K562 (cell line): ENCODE measurements around the gene ARHGAP9. TPM values are rescaled to one million over a fixed set of nuclear protein-coding genes. Genes with fewer than 3 reads are reported as not detected.

Source experiments
- BHLHE40 ChIP-seq: IDR thresholded peaks from 2 replicates; pipeline ENCODE4 v1.6.1; 2011; ENCODE audit warnings: low read length, improper control_type of control experiment
- CBX2 ChIP-seq: fragments of 200-600 bp; sonication (generic); IDR thresholded peaks from one replicate; pipeline ENCODE4 v1.6.1; 2012; ENCODE audit warnings: mild to moderate bottlenecking, low read length, inconsistent platforms; ENCODE audit not compliant: insufficient read depth, poor library complexity, severe bottlenecking
- E2F3 ChIP-seq: fragments of 250-450 bp; sonication (Bioruptor Pico); IDR thresholded peaks from 2 replicates; pipeline ENCODE4 v1.4.0; 2020; ENCODE audit warnings: mild to moderate bottlenecking
- FOXA1 ChIP-seq: fragments of 450-650 bp; IDR thresholded peaks from 2 replicates; pipeline ENCODE4 v1.6.1; 2016; ENCODE audit warnings: mild to moderate bottlenecking, borderline replicate concordance
- PHF20 ChIP-seq: fragments of 450-650 bp; IDR thresholded peaks from 2 replicates; pipeline ENCODE4 v1.6.1; 2018; ENCODE audit not compliant: partially characterized antibody
- POLR2B ChIP-seq: fragments of 450-650 bp; IDR thresholded peaks from 2 replicates; pipeline ENCODE4 v1.6.1; 2018; ENCODE audit warnings: low read depth; ENCODE audit not compliant: partially characterized antibody
- POLR2G ChIP-seq: fragments of 200-400 bp; formaldehyde crosslinking; IDR thresholded peaks from 2 replicates; pipeline ENCODE4 v1.6.1; 2017; ENCODE audit warnings: low read depth, mild to moderate bottlenecking, antibody characterized with exemption, low read length, moderate library complexity
- RFX5 ChIP-seq: IDR thresholded peaks from 2 replicates; pipeline ENCODE4 v1.6.1; 2011; ENCODE audit warnings: low read depth, mild to moderate bottlenecking, improper control_type of control experiment, low read length
- STAT5A ChIP-seq: IDR thresholded peaks from 2 replicates; pipeline ENCODE4 v1.6.1; 2012; ENCODE audit warnings: low read length, inconsistent platforms, borderline replicate concordance
- U2AF1 ChIP-seq: fragments of 200-400 bp; formaldehyde crosslinking; optimal IDR thresholded peaks from 2 replicates; pipeline ENCODE3; 2017; ENCODE audit warnings: mild to moderate bottlenecking, low read depth, low read length, moderate library complexity
- ZFP1 ChIP-seq: fragments of 450-650 bp; formaldehyde crosslinking; IDR thresholded peaks from 2 replicates; pipeline ENCODE4 v1.4.0; 2020; ENCODE audit warnings: mild to moderate bottlenecking, mixed read lengths
- ZNF184 ChIP-seq: sonication (generic); formaldehyde crosslinking; IDR thresholded peaks from 2 replicates; pipeline ENCODE4 v1.5.0; 2020; ENCODE audit warnings: missing genetic modification reagents
- ZNF354B ChIP-seq: fragments of 250-450 bp; sonication (Bioruptor Pico); IDR thresholded peaks from 2 replicates; pipeline ENCODE4 v1.4.0; 2020
- ZNF436 ChIP-seq: fragments of 250-450, 450-650 bp; sonication (Bioruptor Pico); formaldehyde crosslinking; IDR thresholded peaks from 2 replicates; pipeline ENCODE4 v1.7.0; 2020; ENCODE audit warnings: mild to moderate bottlenecking
- polyA plus RNA-seq, 8 experiments: library from polyadenylated mRNA; depleted of rRNA in 4 of 8; stranded (reverse) in 5 of 8; unstranded in 3 of 8; fragments of >200 nt; fragmentation: Nextera tagmentation in 2 of 8; fragmentation: Illumina TruSeq in 1 of 8; extraction: Ambion mirVana in 2 of 8; extraction: Trizol in 1 of 8; gene quantifications; 2 replicates each; pipeline versions ENCODE4 v1.2.1 to v1.2.3, GENCODE V29; 2011 to 2014; ENCODE audit warnings: inconsistent platforms in 1 of 8, missing spikeins in 1 of 8
- total RNA-seq, 7 experiments: library from RNA; depleted of rRNA in 6 of 7; stranded (reverse); fragments of >200 nt in 6 of 7; fragmentation: Illumina TruSeq in 2 of 7; extraction: Trizol in 2 of 7; gene quantifications; 2 replicates each; pipeline versions ENCODE4 v1.2.1 to v1.2.3, GENCODE V29; 2011 to 2021; ENCODE audit warnings: low replicate concordance in 1 of 7
- TF ChIP-seq, protein P1 (sequence below): sonication (generic); formaldehyde crosslinking; IDR thresholded peaks from 2 replicates; pipeline ENCODE4 v1.8.0; 2022; ENCODE audit warnings: mild to moderate bottlenecking, missing genetic modification reagents
- TF ChIP-seq, protein P2 (sequence below): fragments of 250-450 bp; sonication (Bioruptor Pico); IDR thresholded peaks from 2 replicates; pipeline ENCODE4 v1.8.0; 2022; ENCODE audit warnings: inconsistent platforms, mild to moderate bottlenecking, moderate library complexity, borderline replicate concordance
- TF ChIP-seq, protein P3 (sequence below), 2 experiments: fragments of 450-650 bp in 1 of 2; sonication (generic) in 1 of 2; formaldehyde crosslinking; conservative IDR thresholded peaks; 2 replicates each; pipeline versions ENCODE4 v1.4.0 to v1.8.1; 2020 to 2022; ENCODE audit warnings: mild to moderate bottlenecking in 1 of 2, missing genetic modification reagents in 1 of 2
- TF ChIP-seq, protein P4 (sequence below): sonication (generic); formaldehyde crosslinking; IDR thresholded peaks from 2 replicates; pipeline ENCODE4 v1.8.0; 2022; ENCODE audit warnings: mild to moderate bottlenecking, missing genetic modification reagents

ARHGAP9 gene
- total and polyA plus RNA-seq, 9 of the 15 experiments (the other 6 are each of a cell fraction or from before 2014, with no cell fraction given) = 1.5 to 10.2 (median 5.1) TPM

DNA sequence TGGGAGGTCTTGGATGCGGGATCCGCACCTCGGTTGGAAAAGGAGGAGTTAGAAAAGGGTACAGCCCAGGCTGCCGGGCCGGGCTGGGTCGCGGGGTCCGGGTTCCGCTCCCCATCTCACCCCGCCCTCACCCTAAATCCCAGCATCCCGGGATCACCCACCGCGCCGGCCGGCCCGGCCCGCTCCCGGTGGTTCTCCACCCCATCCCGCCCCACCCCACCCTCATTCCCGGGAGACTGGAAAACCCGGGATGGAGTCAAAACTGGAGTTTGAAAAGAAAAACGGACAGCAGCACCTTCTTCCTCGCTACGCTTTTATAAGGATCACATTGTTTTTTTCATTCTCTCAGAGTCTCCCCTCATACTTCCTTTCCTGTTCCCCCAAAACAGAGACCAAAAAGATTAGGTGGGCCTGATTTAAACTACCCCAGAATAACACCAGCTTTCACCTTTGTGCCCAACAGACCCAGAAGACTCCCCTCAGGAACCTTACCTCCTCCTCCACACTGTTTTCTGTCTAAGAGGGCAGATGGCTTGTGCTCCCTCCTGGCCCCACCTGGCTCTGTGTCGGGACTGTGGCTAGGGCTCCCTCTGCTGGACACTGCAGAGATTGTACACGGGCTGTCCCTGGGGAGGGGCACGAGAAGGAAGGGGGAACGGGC lies 17.3 kb downstream of the ARHGAP9 start (continued):
- TF ChIP-seq POLR2B (no peak), ZFP1 (CRISPR knock-in tag) (no peak), POLR2G (peak; percentile 58), ZNF184 (no peak), STAT5A (peak; percentile 10; the same call in 1 of the 2 replicates), PHF20 (no peak), FOXA1 (no peak), BHLHE40 (peak; percentile 80), E2F3 (CRISPR knock-in tag) (no peak), ZNF436 (CRISPR knock-in tag) (no peak), ZNF354B (CRISPR knock-in tag) (no peak), U2AF1 (no peak), CBX2 (no peak), RFX5 (no peak)
- TF ChIP-seq, protein P1, sequence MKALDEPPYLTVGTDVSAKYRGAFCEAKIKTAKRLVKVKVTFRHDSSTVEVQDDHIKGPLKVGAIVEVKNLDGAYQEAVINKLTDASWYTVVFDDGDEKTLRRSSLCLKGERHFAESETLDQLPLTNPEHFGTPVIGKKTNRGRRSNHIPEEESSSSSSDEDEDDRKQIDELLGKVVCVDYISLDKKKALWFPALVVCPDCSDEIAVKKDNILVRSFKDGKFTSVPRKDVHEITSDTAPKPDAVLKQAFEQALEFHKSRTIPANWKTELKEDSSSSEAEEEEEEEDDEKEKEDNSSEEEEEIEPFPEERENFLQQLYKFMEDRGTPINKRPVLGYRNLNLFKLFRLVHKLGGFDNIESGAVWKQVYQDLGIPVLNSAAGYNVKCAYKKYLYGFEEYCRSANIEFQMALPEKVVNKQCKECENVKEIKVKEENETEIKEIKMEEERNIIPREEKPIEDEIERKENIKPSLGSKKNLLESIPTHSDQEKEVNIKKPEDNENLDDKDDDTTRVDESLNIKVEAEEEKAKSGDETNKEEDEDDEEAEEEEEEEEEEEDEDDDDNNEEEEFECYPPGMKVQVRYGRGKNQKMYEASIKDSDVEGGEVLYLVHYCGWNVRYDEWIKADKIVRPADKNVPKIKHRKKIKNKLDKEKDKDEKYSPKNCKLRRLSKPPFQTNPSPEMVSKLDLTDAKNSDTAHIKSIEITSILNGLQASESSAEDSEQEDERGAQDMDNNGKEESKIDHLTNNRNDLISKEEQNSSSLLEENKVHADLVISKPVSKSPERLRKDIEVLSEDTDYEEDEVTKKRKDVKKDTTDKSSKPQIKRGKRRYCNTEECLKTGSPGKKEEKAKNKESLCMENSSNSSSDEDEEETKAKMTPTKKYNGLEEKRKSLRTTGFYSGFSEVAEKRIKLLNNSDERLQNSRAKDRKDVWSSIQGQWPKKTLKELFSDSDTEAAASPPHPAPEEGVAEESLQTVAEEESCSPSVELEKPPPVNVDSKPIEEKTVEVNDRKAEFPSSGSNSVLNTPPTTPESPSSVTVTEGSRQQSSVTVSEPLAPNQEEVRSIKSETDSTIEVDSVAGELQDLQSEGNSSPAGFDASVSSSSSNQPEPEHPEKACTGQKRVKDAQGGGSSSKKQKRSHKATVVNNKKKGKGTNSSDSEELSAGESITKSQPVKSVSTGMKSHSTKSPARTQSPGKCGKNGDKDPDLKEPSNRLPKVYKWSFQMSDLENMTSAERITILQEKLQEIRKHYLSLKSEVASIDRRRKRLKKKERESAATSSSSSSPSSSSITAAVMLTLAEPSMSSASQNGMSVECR = no peak
- TF ChIP-seq, protein P2, sequence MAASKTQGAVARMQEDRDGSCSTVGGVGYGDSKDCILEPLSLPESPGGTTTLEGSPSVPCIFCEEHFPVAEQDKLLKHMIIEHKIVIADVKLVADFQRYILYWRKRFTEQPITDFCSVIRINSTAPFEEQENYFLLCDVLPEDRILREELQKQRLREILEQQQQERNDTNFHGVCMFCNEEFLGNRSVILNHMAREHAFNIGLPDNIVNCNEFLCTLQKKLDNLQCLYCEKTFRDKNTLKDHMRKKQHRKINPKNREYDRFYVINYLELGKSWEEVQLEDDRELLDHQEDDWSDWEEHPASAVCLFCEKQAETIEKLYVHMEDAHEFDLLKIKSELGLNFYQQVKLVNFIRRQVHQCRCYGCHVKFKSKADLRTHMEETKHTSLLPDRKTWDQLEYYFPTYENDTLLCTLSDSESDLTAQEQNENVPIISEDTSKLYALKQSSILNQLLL (CRISPR knock-in tag) = no peak
- TF ChIP-seq, protein P3, sequence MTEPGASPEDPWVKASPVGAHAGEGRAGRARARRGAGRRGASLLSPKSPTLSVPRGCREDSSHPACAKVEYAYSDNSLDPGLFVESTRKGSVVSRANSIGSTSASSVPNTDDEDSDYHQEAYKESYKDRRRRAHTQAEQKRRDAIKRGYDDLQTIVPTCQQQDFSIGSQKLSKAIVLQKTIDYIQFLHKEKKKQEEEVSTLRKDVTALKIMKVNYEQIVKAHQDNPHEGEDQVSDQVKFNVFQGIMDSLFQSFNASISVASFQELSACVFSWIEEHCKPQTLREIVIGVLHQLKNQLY (CRISPR knock-in tag; conservative IDR thresholded peaks at IDR 0.05) = no peak
- TF ChIP-seq, protein P4, sequence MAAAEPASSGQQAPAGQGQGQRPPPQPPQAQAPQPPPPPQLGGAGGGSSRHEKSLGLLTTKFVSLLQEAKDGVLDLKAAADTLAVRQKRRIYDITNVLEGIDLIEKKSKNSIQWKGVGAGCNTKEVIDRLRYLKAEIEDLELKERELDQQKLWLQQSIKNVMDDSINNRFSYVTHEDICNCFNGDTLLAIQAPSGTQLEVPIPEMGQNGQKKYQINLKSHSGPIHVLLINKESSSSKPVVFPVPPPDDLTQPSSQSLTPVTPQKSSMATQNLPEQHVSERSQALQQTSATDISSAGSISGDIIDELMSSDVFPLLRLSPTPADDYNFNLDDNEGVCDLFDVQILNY = peak; percentile 59; the same call in 1 of the 2 replicates
